Gastrocnemius medialis (tissue), 4 donors: ENCODE results near the gene MYOCOS.

Experiments
- POLR2A ChIP-seq, 2 donors: fragments of 450-650 bp; IDR thresholded peaks; one replicate each; pipeline ENCODE4 v1.6.1; 2017; ENCODE audit warnings: antibody characterized with exemption in 2 of 2, mild to moderate bottlenecking in 2 of 2, moderate library complexity in 2 of 2
- TF ChIP-seq, protein P1 (sequence below), 5 experiments: fragments of 450-650 bp in 3 of 5; fragments of 200-600 bp in 2 of 5; sonication (generic) in 2 of 5; IDR thresholded peaks in 4 of 5; conservative IDR thresholded peaks in 1 of 5; 1 replicate in 4 of 5; 2 replicates in 1 of 5; pipeline ENCODE4 v1.5.1; 2016 to 2019; ENCODE audit warnings: antibody characterized with exemption in 5 of 5, mild to moderate bottlenecking in 3 of 5, moderate library complexity in 3 of 5

DNA sequence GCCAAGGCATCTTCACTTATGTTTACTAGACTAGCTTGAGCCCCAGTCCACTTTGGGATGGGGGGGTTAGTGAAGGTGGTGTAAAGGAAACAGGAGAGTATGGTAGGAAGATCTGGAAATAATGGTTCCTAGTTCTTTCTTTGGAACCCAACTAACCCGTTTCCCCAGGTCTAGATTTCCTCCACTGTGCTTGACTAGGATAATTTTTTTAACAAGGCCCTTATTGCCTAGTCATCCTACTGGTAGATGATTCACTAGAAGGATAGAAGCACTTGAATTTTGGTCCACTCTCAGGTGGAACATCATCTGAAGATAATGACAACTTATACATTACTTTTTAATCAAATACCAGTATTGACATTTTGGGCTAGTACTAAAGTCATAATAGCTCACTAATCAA lies 45.9 kb upstream of the MYOCOS start:
- TF ChIP-seq, protein P1, sequence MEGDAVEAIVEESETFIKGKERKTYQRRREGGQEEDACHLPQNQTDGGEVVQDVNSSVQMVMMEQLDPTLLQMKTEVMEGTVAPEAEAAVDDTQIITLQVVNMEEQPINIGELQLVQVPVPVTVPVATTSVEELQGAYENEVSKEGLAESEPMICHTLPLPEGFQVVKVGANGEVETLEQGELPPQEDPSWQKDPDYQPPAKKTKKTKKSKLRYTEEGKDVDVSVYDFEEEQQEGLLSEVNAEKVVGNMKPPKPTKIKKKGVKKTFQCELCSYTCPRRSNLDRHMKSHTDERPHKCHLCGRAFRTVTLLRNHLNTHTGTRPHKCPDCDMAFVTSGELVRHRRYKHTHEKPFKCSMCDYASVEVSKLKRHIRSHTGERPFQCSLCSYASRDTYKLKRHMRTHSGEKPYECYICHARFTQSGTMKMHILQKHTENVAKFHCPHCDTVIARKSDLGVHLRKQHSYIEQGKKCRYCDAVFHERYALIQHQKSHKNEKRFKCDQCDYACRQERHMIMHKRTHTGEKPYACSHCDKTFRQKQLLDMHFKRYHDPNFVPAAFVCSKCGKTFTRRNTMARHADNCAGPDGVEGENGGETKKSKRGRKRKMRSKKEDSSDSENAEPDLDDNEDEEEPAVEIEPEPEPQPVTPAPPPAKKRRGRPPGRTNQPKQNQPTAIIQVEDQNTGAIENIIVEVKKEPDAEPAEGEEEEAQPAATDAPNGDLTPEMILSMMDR (IDR thresholded peaks at IDR 0.05 in 4 of 5, conservative IDR thresholded peaks at IDR 0.05 in 1 of 5): no peak
- no peak for TF ChIP-seq POLR2A (IDR thresholded peaks at IDR 0.05)
